Measurements from ENCODE around the gene CDK14.
"Not testable (repeated sequence)": the region's sequence is repeated elsewhere in the genome, so short reads cannot be mapped to it uniquely, and the experiment has no call there.

The CDK14 gene

DNA sequence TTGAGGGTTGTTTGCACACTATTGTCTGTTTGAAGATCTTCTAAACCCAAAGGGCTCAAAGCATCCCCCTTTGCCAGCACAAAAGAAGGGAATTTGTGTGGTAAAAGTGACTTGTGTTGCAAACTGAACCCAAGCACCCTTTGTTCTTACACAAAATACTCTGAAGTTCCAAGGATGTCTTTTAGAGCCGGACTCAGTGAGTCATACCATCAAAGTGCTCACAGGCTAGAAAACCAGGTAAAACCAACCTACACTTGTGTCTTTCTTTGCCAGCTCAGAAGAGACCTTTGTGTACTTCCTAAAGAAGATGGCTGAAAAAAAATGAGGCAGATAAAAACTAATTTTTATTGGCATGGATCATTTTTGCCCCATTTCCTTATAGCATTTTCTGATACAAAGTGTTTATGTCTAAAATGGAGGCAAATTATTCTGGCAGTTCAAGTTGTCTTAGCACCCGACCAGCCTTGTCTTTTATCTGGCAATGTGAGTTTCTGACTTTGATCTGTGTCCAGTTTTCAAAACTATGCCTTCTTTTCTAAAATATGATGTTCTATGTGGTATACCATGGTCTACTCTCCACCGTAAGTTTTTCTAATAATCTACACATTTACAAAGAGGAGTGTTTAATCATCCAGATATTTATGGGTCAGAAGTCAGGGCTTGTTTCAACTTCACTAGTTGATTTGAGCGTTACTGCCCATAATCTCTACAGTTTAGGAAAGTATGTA, 539.7 kb downstream of the CDK14 start:
- in situ Hi-C loops (cut with MboI; ENCODE audit: low sequenced_read_pairs), result no loop called here

DNA sequence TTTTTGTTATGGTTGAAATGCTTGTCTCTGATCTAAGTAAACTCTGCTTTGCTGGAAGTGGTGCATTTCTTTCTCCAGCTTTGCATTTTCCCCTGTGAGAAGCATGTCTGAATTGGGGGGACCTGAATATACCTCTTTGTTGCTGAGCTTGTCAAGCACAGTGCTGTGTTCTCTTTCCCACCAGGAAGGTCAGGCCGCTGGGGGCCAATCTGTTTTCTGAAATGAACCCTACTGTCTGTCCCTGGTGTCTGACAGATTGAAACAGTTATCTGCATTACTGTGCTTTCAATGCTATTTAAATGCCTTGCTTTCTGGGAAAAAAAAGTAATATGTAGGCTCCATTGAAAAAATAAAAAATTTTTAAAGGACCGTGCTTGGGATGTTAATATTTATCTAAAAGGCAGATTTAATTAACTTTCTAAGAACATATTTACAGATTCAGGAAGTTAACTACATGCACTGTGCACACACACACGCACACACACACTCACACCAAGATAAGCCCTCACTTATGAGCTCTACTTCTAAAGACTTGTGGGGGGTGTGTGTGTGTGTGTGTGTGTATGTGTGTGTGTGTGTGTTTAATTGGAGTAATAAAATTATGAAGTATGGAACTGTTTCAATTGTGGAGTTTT, 541.1 kb downstream of the CDK14 start:
- in situ Hi-C loops (cut with MboI; ENCODE audit: low sequenced_read_pairs), result no loop called here

- in situ Hi-C loops (cut with MboI; ENCODE audit: low sequenced_read_pairs), result no loop called here
These were observed 541.8 kb downstream of the CDK14 start for GRCh38 chr7:91137788-91138368.

- in situ Hi-C loops (cut with MboI; ENCODE audit: low sequenced_read_pairs), result no loop called here
These were observed 544.2 kb downstream of the CDK14 start for GRCh38 chr7:91140286-91140685.

DNA sequence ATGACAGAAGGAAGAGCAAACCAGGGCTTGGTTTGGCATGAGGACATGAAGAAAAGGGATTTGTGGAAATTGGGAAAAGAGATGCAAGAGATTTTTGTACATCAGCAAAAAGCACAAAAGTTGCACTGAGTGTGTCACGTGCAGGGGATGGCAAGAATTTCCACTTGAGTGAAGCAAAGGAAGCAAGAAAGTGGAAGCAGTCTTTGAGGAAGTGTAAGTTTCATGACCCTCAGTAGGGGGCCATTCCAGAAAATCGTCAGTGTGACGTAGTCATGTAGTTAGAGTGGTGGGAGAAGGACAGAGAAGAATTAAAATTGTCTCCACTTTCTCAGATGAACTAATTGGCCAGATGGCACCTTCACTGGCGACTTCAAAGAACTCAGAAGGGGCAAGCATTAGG, 544.9 kb downstream of the CDK14 start:
- in situ Hi-C loops (cut with MboI; ENCODE audit: low sequenced_read_pairs), result no loop called here

- in situ Hi-C loops (cut with MboI; ENCODE audit: low sequenced_read_pairs), result no loop called here
These were observed 546.6 kb downstream of the CDK14 start for GRCh38 chr7:91142743-91143142.

DNA sequence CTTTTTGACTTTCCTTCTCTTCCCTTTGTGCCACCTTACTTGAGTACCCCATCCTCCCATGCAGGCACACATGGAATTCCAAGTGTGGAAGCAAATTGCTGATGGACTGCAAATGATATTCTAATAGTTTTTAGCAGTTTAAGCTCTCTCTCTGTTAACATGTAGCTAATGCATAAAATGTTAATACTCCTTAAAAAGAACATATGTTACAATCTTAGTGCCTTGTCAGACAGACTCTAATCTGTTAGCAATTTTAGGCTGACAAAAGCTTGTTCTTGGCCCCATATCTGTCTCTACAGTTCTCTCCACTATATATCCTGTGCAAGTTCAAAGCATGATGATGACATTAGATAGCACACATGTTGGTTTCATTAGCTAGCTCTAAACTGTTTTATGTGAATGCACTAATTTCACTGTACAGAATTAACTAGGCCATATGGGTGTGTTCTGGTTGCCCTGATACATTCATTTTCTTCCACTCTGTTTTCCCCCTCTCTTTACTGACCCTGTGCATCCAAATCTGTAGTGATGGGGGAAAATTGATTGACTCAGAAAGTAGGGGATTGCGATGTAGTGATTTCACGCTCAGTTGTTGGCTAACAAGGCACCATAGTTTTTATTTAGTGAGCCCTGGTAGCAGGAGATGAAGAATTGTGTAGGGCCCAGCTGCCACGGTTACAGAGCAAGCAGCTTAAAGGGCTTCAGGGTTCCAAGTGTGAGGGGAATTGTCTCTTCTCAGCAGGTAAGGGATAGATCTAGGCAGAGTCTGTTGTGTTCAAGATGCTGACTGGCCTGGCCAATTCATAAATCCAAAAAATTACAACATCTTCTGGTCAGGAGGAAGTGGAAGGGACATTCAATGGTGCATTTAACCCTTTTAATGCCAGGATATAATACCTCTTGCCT, 553.5 kb downstream of the CDK14 start:
- in situ Hi-C loops (cut with MboI; ENCODE audit: low sequenced_read_pairs), result no loop called here

DNA sequence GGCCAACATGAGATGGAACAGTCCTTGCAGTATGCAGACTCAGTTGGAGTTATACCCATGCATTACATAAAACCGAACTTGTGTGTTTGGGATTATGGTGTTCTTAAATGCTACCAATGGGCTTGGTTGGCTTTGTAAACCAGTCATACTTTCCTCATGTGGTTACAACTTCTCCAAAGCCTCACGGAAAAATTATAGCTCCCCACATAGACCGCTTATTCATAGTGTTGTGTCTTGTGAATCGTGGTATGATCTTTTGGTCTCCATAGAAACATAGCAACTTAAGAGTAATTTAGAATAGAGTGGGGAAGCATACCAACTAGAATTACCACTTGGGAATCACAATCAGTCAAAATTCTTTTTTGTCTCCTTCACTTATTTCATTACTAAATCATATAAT, 555.8 kb downstream of the CDK14 start:
- in situ Hi-C loops (cut with MboI; ENCODE audit: low sequenced_read_pairs), result no loop called here

DNA sequence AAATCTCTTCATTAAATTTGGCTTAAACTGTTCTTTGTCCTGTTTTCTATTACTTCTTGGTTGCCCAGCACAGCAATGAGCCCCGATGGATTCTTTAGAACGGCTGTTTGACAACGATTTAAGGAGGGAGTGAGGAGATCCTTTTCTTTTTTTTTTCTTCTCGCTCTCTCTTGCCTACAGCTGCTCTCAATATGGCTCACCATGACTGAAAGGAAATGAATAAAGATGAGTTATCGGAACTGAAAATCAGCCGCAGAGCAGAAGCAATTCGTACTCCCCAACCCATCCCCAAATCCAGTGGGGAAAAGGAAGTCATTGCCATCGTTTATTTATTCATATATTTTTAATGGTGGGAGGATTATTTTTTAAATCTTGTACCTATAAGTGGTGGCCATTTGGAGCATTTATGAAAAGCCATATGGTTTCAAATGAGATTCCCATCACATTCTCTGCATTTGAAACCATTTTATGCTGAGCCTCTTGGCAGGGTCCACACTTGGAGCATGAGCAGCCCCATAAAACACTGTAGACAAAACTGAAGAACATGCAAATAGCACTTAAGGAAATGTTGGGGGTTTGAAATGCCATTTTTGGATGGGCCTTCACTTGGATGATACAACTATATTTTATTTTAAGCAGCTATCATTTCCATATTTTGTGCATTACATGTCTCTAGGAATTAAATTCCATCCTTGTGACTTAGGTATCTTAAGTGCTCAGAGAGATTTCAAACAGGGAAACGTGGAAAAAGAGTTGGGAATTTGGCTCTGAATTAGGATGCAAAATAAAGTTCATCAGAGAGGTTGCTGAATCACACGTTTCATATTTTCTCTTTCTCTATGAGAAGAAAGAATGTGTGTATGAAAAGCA, 560.4 kb downstream of the CDK14 start:
- in situ Hi-C loops (cut with MboI; ENCODE audit: low sequenced_read_pairs), result no loop called here

GRCh38 chr7:91157579-91158320, 561.6 kb downstream of the CDK14 start:
- in situ Hi-C loops (cut with MboI; ENCODE audit: low sequenced_read_pairs), result no loop called here

- in situ Hi-C loops (cut with MboI; ENCODE audit: low sequenced_read_pairs), result no loop called here
These were observed 566.3 kb downstream of the CDK14 start for GRCh38 chr7:91162436-91162835.

GRCh38 chr7:91164506-91164905, 568.4 kb downstream of the CDK14 start:
- in situ Hi-C loops (cut with MboI; ENCODE audit: low sequenced_read_pairs), result no loop called here

- in situ Hi-C loops (cut with MboI; ENCODE audit: low sequenced_read_pairs), result no loop called here
These were observed 569.1 kb downstream of the CDK14 start for GRCh38 chr7:91165006-91165845.

DNA sequence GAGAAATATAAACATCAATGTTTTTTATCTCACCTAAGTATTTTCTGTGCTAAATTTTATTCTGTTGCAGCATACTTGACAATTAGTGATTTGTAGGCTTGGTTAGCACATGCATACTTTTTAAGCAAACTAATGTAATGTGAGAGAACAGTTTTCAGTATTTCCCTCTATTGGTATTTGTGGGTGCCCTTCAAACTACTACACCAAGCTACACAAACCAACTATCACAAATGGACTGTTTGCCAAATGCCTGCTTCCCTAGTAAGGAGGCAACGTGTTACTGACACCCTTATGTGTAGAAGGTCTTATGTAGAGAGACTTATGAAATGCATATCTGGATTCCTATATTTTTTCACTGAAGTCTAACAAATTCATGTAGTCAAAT, 569.7 kb downstream of the CDK14 start:
- in situ Hi-C loops (cut with MboI; ENCODE audit: low sequenced_read_pairs), result no loop called here

DNA sequence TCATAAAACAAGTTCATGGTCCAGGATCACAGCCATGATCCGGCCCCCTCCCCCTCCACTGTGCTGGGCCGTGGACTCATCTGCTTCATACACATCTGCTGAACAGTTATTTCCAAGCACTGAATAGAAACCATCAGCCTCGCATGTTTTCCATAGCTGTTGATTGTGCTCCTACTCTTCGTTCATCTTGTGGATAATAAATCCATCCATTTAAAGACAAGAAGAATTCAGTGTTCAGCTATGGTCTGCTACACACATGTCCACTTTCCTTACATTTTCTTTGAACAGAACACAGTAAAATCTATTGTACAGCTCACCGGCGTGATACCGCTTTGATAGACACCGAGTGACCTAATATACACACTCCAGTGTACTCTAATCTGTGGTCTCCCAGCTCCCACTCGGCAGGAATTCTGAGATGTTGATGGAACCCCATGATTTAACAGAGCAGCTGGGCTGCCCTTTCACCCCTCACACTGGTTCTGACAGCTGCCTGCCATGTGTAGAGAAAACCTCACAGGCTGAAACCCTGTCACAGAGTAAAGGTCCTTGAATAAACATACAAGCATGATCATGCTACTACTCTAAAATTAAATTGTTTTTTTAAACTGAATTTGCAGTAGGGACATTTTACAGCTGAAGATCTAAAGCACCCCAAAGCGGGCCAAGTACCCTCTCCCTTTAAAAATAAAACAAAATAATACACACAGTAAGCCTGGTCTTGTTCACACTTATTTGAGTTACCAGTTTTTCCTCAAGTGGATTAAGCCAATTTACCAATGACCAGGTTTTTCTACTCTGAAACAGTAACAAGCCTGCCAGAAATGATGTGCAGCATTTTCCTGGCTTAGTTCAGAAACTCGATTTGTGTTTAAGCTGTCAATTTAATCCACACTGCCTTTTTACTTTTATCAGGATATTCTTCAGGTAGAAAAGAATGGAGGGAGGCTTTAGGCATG, 573.0 kb downstream of the CDK14 start:
- in situ Hi-C loops (cut with MboI; ENCODE audit: low sequenced_read_pairs), result no loop called here

- in situ Hi-C loops (cut with MboI; ENCODE audit: low sequenced_read_pairs), result no loop called here
These were observed 573.7 kb downstream of the CDK14 start for GRCh38 chr7:91169830-91170191.

DNA sequence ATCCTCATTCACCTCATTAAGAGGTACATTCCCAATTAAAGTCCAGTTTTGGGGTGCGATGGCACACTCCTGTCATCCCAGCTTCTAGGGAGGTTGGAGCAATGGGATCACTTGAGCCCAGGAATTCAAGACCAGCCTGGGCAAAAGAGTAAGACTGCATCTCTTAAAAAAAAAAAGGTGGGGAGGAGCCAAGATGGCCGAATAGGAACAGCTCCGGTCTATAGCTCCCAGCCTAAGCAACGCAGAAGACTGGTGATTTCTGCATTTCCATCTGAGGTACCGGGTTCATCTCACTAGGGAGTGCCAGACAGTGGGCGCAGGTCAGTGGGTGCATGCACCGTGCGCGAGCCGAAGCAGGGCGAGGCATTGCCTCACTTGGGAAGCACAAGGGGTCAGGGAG, 577.1 kb downstream of the CDK14 start:
- in situ Hi-C loops (cut with MboI; ENCODE audit: low sequenced_read_pairs), result not testable (repeated sequence)

DNA sequence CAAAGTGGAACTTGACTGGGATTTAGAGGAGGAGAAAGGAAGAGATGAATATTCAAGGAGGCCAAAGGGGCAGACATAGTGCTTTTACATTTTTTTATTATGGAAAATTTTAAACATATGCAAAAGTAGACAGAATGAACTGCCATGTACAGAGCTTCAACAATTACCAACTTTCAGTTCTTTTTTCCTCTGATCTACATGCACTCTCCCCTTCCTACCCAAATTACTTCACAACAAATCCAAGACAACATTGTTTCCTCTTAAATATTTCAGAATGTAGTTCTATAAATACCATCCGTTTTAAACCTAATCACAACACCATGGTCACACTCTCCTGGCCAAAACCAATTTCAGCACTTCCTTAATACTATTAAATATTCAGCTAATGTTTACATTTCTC, 584.6 kb downstream of the CDK14 start:
- in situ Hi-C loops (cut with MboI; ENCODE audit: low sequenced_read_pairs), result no loop called here
